ENCODE data around the gene DLK1. TPM values are rescaled to one million over a fixed set of nuclear protein-coding genes. Genes with fewer than 3 reads are reported as not detected.

Gene DLK1
- 10 to 100 TPM; 13.0 to 17.6 (median 15.2) TPM for polyA plus RNA-seq (ENCODE audit: insufficient read length in 3 of 3)
- long read RNA-seq, donor 1, full-length matches to known transcripts = 7 of 7 reads
- long read RNA-seq, donor 1, partial matches to known transcripts = 0 of 7 reads
- long read RNA-seq, donor 1, other reads (novel, unspliced or antisense) = 0 of 7 reads
- long read RNA-seq, donor 2, full-length matches to known transcripts = 13 of 13 reads
- long read RNA-seq, donor 2, partial matches to known transcripts = 0 of 13 reads
- long read RNA-seq, donor 2, other reads (novel, unspliced or antisense) = 0 of 13 reads
- long read RNA-seq, donor 3, full-length matches to known transcripts = 12 of 12 reads
- long read RNA-seq, donor 3, partial matches to known transcripts = 0 of 12 reads
- long read RNA-seq, donor 3, other reads (novel, unspliced or antisense) = 0 of 12 reads
- long read RNA-seq, donor 4, full-length matches to known transcripts = 8 of 14 reads
- long read RNA-seq, donor 4, partial matches to known transcripts = 6 of 14 reads
- long read RNA-seq, donor 4, other reads (novel, unspliced or antisense) = 0 of 14 reads
- long read RNA-seq, donor 5, full-length matches to known transcripts = 5 of 5 reads
- long read RNA-seq, donor 5, partial matches to known transcripts = 0 of 5 reads
- long read RNA-seq, donor 5, other reads (novel, unspliced or antisense) = 0 of 5 reads
- long read RNA-seq, donor 6, full-length matches to known transcripts = 10 of 10 reads
- long read RNA-seq, donor 6, partial matches to known transcripts = 0 of 10 reads
- long read RNA-seq, donor 6, other reads (novel, unspliced or antisense) = 0 of 10 reads
- long read RNA-seq, donor 7, full-length matches to known transcripts = 25 of 25 reads
- long read RNA-seq, donor 7, partial matches to known transcripts = 0 of 25 reads
- long read RNA-seq, donor 7, other reads (novel, unspliced or antisense) = 0 of 25 reads
- long read RNA-seq, donor 8, full-length matches to known transcripts = 20 of 20 reads
- long read RNA-seq, donor 8, partial matches to known transcripts = 0 of 20 reads
- long read RNA-seq, donor 8, other reads (novel, unspliced or antisense) = 0 of 20 reads
- long read RNA-seq, donor 9, full-length matches to known transcripts = 6 of 6 reads
- long read RNA-seq, donor 9, partial matches to known transcripts = 0 of 6 reads
- long read RNA-seq, donor 9, other reads (novel, unspliced or antisense) = 0 of 6 reads
- long read RNA-seq, donor 10, full-length matches to known transcripts = 13 of 13 reads
- long read RNA-seq, donor 10, partial matches to known transcripts = 0 of 13 reads
- long read RNA-seq, donor 10, other reads (novel, unspliced or antisense) = 0 of 13 reads
- long read RNA-seq, donor 11, full-length matches to known transcripts = 5 of 5 reads
- long read RNA-seq, donor 11, partial matches to known transcripts = 0 of 5 reads
- long read RNA-seq, donor 11, other reads (novel, unspliced or antisense) = 0 of 5 reads
- long read RNA-seq, donor 12, full-length matches to known transcripts = 5 of 5 reads
- long read RNA-seq, donor 12, partial matches to known transcripts = 0 of 5 reads
- long read RNA-seq, donor 12, other reads (novel, unspliced or antisense) = 0 of 5 reads
- long read RNA-seq, donor 13, full-length matches to known transcripts = 4 of 4 reads
- long read RNA-seq, donor 13, partial matches to known transcripts = 0 of 4 reads
- long read RNA-seq, donor 13, other reads (novel, unspliced or antisense) = 0 of 4 reads
- long read RNA-seq, donor 14 = 0 reads
- long read RNA-seq, donor 15 = 0 reads
- long read RNA-seq, donor 16, full-length matches to known transcripts = 6 of 6 reads
- long read RNA-seq, donor 16, partial matches to known transcripts = 0 of 6 reads
- long read RNA-seq, donor 16, other reads (novel, unspliced or antisense) = 0 of 6 reads

- DNase-seq = no peak
These were observed at the start of gene DLK1 for GRCh38 chr14:100726550-100727085. Gene DLK1 (plus strand): TSS chr14:100726892. CDS start chr14:100727069, 177 bp downstream.

- peak; percentile 71 for DNase-seq
These were observed 49.5 kb upstream of the DLK1 start for GRCh38 chr14:100677152-100677551.

- DNase-seq = peak; percentile 85
These were observed 48.9 kb upstream of the DLK1 start for GRCh38 chr14:100677554-100678468.

- no peak for DNase-seq
These were observed 48.2 kb upstream of the DLK1 start for GRCh38 chr14:100678469-100678828.

GRCh38 chr14:100679153-100679552 is 47.5 kb upstream of the DLK1 start:
- DNase-seq = no peak

GRCh38 chr14:100679707-100680438 is 46.8 kb upstream of the DLK1 start:
- DNase-seq = peak; percentile 84

- DNase-seq = no peak
These were observed 46.1 kb upstream of the DLK1 start for GRCh38 chr14:100680439-100681051.

GRCh38 chr14:100681111-100681510 is 45.6 kb upstream of the DLK1 start:
- no peak for DNase-seq

GRCh38 chr14:100682749-100683148 is 43.9 kb upstream of the DLK1 start:
- DNase-seq = no peak

- no peak for DNase-seq
These were observed 43.1 kb upstream of the DLK1 start for GRCh38 chr14:100683578-100683977.

GRCh38 chr14:100684154-100684553 is 42.5 kb upstream of the DLK1 start:
- DNase-seq = no peak

- no peak for DNase-seq
These were observed 41.7 kb upstream of the DLK1 start for GRCh38 chr14:100684961-100685360.

GRCh38 chr14:100686858-100687257 is 39.8 kb upstream of the DLK1 start:
- no peak for DNase-seq

- no peak for DNase-seq
These were observed 39.3 kb upstream of the DLK1 start for GRCh38 chr14:100687386-100687785.

- no peak for DNase-seq
These were observed 38.6 kb upstream of the DLK1 start for GRCh38 chr14:100688051-100688450.

GRCh38 chr14:100688598-100689461 is 37.9 kb upstream of the DLK1 start:
- no peak for DNase-seq

- no peak for DNase-seq
These were observed 36.0 kb upstream of the DLK1 start for GRCh38 chr14:100690672-100691071.
